Lower leg skin (tissue), 4 donors: Measurements from ENCODE around the gene TREM2. TPM values are rescaled to one million over a fixed set of nuclear protein-coding genes. Genes with fewer than 3 reads are reported as not detected.

ENCODE experiments used
- DNase-seq, 2 donors: peaks; one replicate each; pipeline ENCODE4 v3.0.0-alpha.2; 2019; ENCODE audit warnings: low spot score in 2 of 2
- H3K4me3 ChIP-seq: fragments of 200-600 bp; sonication (generic); 2 replicates; pipeline ENCODE4 v1.5.1; 2017; ENCODE audit warnings: mild to moderate bottlenecking, low read depth; ENCODE audit not compliant: poor library complexity, severe bottlenecking
- CTCF ChIP-seq, 3 donors: fragments of 450-650 bp; IDR thresholded peaks; one replicate each; pipeline ENCODE4 v1.5.1; 2016; ENCODE audit warnings: antibody characterized with exemption in 3 of 3, mild to moderate bottlenecking in 3 of 3, moderate library complexity in 2 of 3
- POLR2A ChIP-seq, 2 donors: fragments of 450-650 bp; IDR thresholded peaks; one replicate each; pipeline ENCODE4 v1.6.1; 2016 to 2017; ENCODE audit warnings: antibody characterized with exemption in 2 of 2, mild to moderate bottlenecking in 1 of 2, moderate library complexity in 1 of 2
- WGBS, 2 donors: methylation state at CpG; one replicate each; pipeline ENCODE4 v1.1.5; 2018; 5-methylcytosine and 5-hydroxymethylcytosine counted together
- intact Hi-C: fragments of 100-400 bp; cut with DNase I; formaldehyde crosslinking; loops from one replicate; pipeline ENCODE4 v1.15.0; 2023; ENCODE audit warnings: low total_unique reads
- total RNA-seq, 4 donors: library from RNA; depleted of rRNA; stranded (reverse); fragments of >200 nt; gene quantifications; one replicate each; pipeline ENCODE4 v1.1.0, GENCODE V29; 2016

Gene TREM2
- total RNA-seq, 4 donors from 2014 or later: 0.46 to 3.5 TPM; not detected in 2

- no peak for TF ChIP-seq POLR2A (IDR thresholded peaks at IDR 0.05)
- TF ChIP-seq CTCF (IDR thresholded peaks at IDR 0.05): no peak
- DNase-seq: no peak
- H3K4me3 ChIP-seq: no peak within 1 kb of the TSS
- intact Hi-C loops: no loop called here
- 56 to 67% methylated on average over 12 of the region's 12 CpGs for WGBS, 2 donors
Measured at GRCh38 chr6:41200901-41201763, 38.2 kb upstream of the TREM2 start, which contains the start of gene TREML2. Gene TREML2 (minus strand): TSS chr6:41201149. CDS start chr6:41201008, 141 bp downstream.

GRCh38 chr6:41200296-41200900 lies 37.5 kb upstream of the TREM2 start:
- WGBS, 2 donors: 72 to 89% methylated on average over 2 of the region's 2 CpGs
- TF ChIP-seq CTCF (IDR thresholded peaks at IDR 0.05) (no peak), POLR2A (IDR thresholded peaks at IDR 0.05) (no peak)
- no peak overlapping the region for H3K4me3 ChIP-seq
- intact Hi-C loops: no loop called here
- DNase-seq: peak in 1 of 2 donors; percentile 21

GRCh38 chr6:41199552-41200246 lies 36.8 kb upstream of the TREM2 start:
- intact Hi-C loops: no loop called here
- no peak overlapping the region for H3K4me3 ChIP-seq
- TF ChIP-seq CTCF (IDR thresholded peaks at IDR 0.05): no peak
- TF ChIP-seq POLR2A (IDR thresholded peaks at IDR 0.05): no peak
- WGBS, 2 donors: 71% methylated on average over 1 of the region's 1 CpG
- DNase-seq: no peak

GRCh38 chr6:41197234-41197633 lies 34.3 kb upstream of the TREM2 start:
- no peak overlapping the region for H3K4me3 ChIP-seq
- 93 to 95% methylated on average over 3 of the region's 3 CpGs for WGBS, 2 donors
- TF ChIP-seq POLR2A (IDR thresholded peaks at IDR 0.05) (no peak), CTCF (IDR thresholded peaks at IDR 0.05) (no peak)
- intact Hi-C loops: no loop called here
- no peak for DNase-seq

GRCh38 chr6:41194386-41194785 lies 31.5 kb upstream of the TREM2 start:
- no peak for DNase-seq
- TF ChIP-seq POLR2A (IDR thresholded peaks at IDR 0.05) (no peak), CTCF (IDR thresholded peaks at IDR 0.05) (no peak)
- intact Hi-C loops: no loop called here
- no peak overlapping the region for H3K4me3 ChIP-seq
- 93 to 97% methylated on average over 3 of the region's 3 CpGs for WGBS, 2 donors
